A549 (cell line): ENCODE results near the gene CARD9. TPM values are rescaled to one million over a fixed set of nuclear protein-coding genes. Genes with fewer than 3 reads are reported as not detected.

Experiments
- ATAC-seq, 2 experiments: fragments of 200-7000 bp in 1 of 2; fragments of >200 bp in 1 of 2; cut with Nextera tagmentation in 1 of 2; cut with Tn5 transposase in 1 of 2; 3 replicates each; pipeline versions ENCODE4 v1.8.0 to v1.9.1; 2018 to 2020; ENCODE audit warnings: mild to moderate bottlenecking in 1 of 2, moderate library complexity in 1 of 2
- CTCF ChIA-PET: fragments of 300-600 bp; sonication (Branson Sonifier 250); formaldehyde crosslinking; extraction: SDS; loops from one replicate; lab custom pipeline; 2021; ENCODE audit warnings: antibody characterized with exemption, inconsistent platforms; lab: Yijun Ruan, JAX
- POLR2A ChIA-PET: fragments of 350-600 bp; formaldehyde crosslinking; extraction: SDS; loops from one replicate; lab custom pipeline; 2021; ENCODE audit warnings: antibody characterized with exemption, inconsistent platforms; lab: Yijun Ruan, JAX
- DNase-seq, 2 experiments: peaks; one replicate each; pipeline versions ENCODE4 v3.0.0 to v3.0.0-alpha.2; 2011 to 2016; ENCODE audit warnings: low read depth in 1 of 2, low spot score in 1 of 2
- FAIRE-seq: peaks from 2 replicates; lab custom pipeline; 2011; peaks lifted over from hg19 to GRCh38; lab: Jason Lieb, UNC
- H3K27ac ChIP-seq, 2 experiments: fragments of >200 bp; sonication (Bioruptor Twin); formaldehyde crosslinking; 3 replicates each; pipeline ENCODE4 v1.5.1; 2016 to 2017
- H3K4me1 ChIP-seq: fragments of >200 bp; sonication (Bioruptor Twin); formaldehyde crosslinking; 3 replicates; pipeline ENCODE4 v1.6.1; 2016
- H3K4me2 ChIP-seq: fragments of >200 bp; sonication (Bioruptor Twin); formaldehyde crosslinking; 3 replicates; pipeline ENCODE4 v1.6.1; 2016
- H3K4me3 ChIP-seq: fragments of >200 bp; sonication (Bioruptor Twin); formaldehyde crosslinking; 3 replicates; pipeline ENCODE4 v1.5.1; 2016
- H3K9me3 ChIP-seq: fragments of >200 bp; sonication (Bioruptor Twin); formaldehyde crosslinking; 3 replicates; pipeline ENCODE4 v1.6.1; 2016
- ATOH8 ChIP-seq: fragments of 250-450 bp; sonication (Bioruptor Pico); IDR thresholded peaks from 2 replicates; pipeline ENCODE4 v1.5.0; 2020; ENCODE audit warnings: low read depth, mild to moderate bottlenecking, moderate library complexity
- BCL3 ChIP-seq: fragments of >200 bp; sonication (Bioruptor Twin); formaldehyde crosslinking; IDR thresholded peaks from 3 replicates; pipeline ENCODE4 v1.6.1; 2016
- CHD2 ChIP-seq: fragments of 150-350 bp; IDR thresholded peaks from 2 replicates; pipeline ENCODE4 v1.6.1; 2014; ENCODE audit warnings: low read length; ENCODE audit not compliant: partially characterized antibody
- CHD4 ChIP-seq: fragments of 200-600 bp; sonication (generic); IDR thresholded peaks from 2 replicates; pipeline ENCODE4 v1.6.1; 2016; ENCODE audit warnings: antibody characterized with exemption, mild to moderate bottlenecking, borderline replicate concordance
- ELK1 ChIP-seq: fragments of 150-350 bp; IDR thresholded peaks from 2 replicates; pipeline ENCODE4 v1.6.1; 2014; ENCODE audit warnings: low read depth, mild to moderate bottlenecking, low read length
- EP300 ChIP-seq, 2 experiments: fragments of >200 bp; sonication (Bioruptor Twin); formaldehyde crosslinking; IDR thresholded peaks; 2 replicates in 1 of 2; 3 replicates in 1 of 2; pipeline ENCODE4 v1.6.1; 2016 to 2017
- ESRRA ChIP-seq: fragments of 150-350 bp; IDR thresholded peaks from 2 replicates; pipeline ENCODE4 v1.6.1; 2014; ENCODE audit warnings: mild to moderate bottlenecking, low read length, borderline replicate concordance
- FOXS1 ChIP-seq: fragments of 250-450 bp; sonication (Bioruptor Pico); IDR thresholded peaks from 2 replicates; pipeline ENCODE4 v1.5.0; 2020; ENCODE audit warnings: mild to moderate bottlenecking, moderate library complexity
- HMGXB4 ChIP-seq: fragments of 250-450 bp; sonication (Bioruptor Pico); IDR thresholded peaks from 2 replicates; pipeline ENCODE4 v1.5.0; 2021; ENCODE audit warnings: mild to moderate bottlenecking, moderate library complexity, borderline replicate concordance
- HOXA7 ChIP-seq: fragments of 250-450 bp; sonication (Bioruptor Pico); IDR thresholded peaks from 2 replicates; pipeline ENCODE4 v1.5.0; 2020; ENCODE audit warnings: mild to moderate bottlenecking, moderate library complexity
- HOXB5 ChIP-seq: fragments of 250-450 bp; sonication (Bioruptor Pico); IDR thresholded peaks from 2 replicates; pipeline ENCODE4 v1.5.0; 2020; ENCODE audit warnings: mild to moderate bottlenecking, moderate library complexity
- JUN ChIP-seq, 2 experiments: fragments of >200 bp; sonication (Bioruptor Twin); formaldehyde crosslinking; IDR thresholded peaks; 2 replicates in 1 of 2; 3 replicates in 1 of 2; pipeline ENCODE4 v1.6.1; 2016 to 2017
- KDM1A ChIP-seq: fragments of 200-600 bp; sonication (generic); IDR thresholded peaks from 2 replicates; pipeline ENCODE4 v1.6.1; 2016; ENCODE audit warnings: low read depth, mild to moderate bottlenecking
- MYC ChIP-seq: IDR thresholded peaks from 2 replicates; pipeline ENCODE4 v1.6.1; 2012; ENCODE audit warnings: mild to moderate bottlenecking, inconsistent platforms, low read length, improper control_type of control experiment, borderline replicate concordance
- NPAS2 ChIP-seq: fragments of 250-450 bp; sonication (Bioruptor Pico); IDR thresholded peaks from 2 replicates; pipeline ENCODE4 v1.8.0; 2022; ENCODE audit warnings: mild to moderate bottlenecking, moderate library complexity, borderline replicate concordance
- POLR2A ChIP-seq: IDR thresholded peaks from 2 replicates; pipeline ENCODE4 v1.6.1; 2012; ENCODE audit warnings: mild to moderate bottlenecking, low read length
- RAD21 ChIP-seq, 2 experiments: fragments of >200 bp in 1 of 2; sonication (Bioruptor Twin) in 1 of 2; formaldehyde crosslinking in 1 of 2; IDR thresholded peaks in 1 of 2; conservative IDR thresholded peaks in 1 of 2; 2 replicates in 1 of 2; 3 replicates in 1 of 2; pipeline ENCODE4 v1.6.1; 2012 to 2018; ENCODE audit warnings: inconsistent platforms in 1 of 2
- RFX5 ChIP-seq: fragments of 450-650 bp; IDR thresholded peaks from 2 replicates; pipeline ENCODE4 v1.7.1; 2014; ENCODE audit warnings: antibody characterized with exemption, mild to moderate bottlenecking, moderate library complexity
- WGBS: methylation state at CpG from one replicate; pipeline ENCODE4 v1.1.6; 2017; ENCODE audit errors: missing lambda C conversion rate; 5-methylcytosine and 5-hydroxymethylcytosine counted together
- polyA plus RNA-seq, 4 experiments: library from polyadenylated mRNA; depleted of rRNA in 3 of 4; stranded (reverse); fragments of >200 nt; fragmentation: RNase III in 1 of 4; extraction: RNeasy Plus Mini Kit Qiagen cat#74134 plus additional on column Dnase treatment in 1 of 4; gene quantifications; 2 replicates in 3 of 4; 3 replicates in 1 of 4; pipeline ENCODE4 v1.2.3, GENCODE V29; 2011 to 2017

The CARD9 gene
- polyA plus RNA-seq, 2 of the 4 experiments (the other 2 are of a cell fraction): 0.21 to 0.94 TPM

GRCh38 chr9:136347472-136348256, 25.8 kb downstream of the CARD9 start:
- H3K4me3 ChIP-seq: no peak overlapping the region
- CTCF ChIA-PET: interaction anchor here (0.9 to 3.6 kb wide), 7 partner anchors 8 to 64 kb away, joined by 3 to 19 read pairs (median 7); no protein-coding TSS in a partner anchor
- 87% methylated on average over 26 of the region's 34 CpGs for WGBS
- ATAC-seq (no peak), FAIRE-seq (no peak), DNase-seq (no peak)
- no peak overlapping the region for H3K27ac ChIP-seq
- H3K9me3 ChIP-seq: no peaks in the 10 kb centered on the region
- POLR2A ChIA-PET: interaction anchor here (2.5 kb wide), 1 partner anchor 16 kb away, joined by 25 read pairs; the partner anchor contains the start of gene DNLZ
- TF ChIP-seq ATOH8 (no peak), KDM1A (no peak), RFX5 (no peak), NPAS2 (CRISPR knock-in tag) (no peak), JUN (IDR thresholded peaks at IDR 0.05) (no peak), ESRRA (no peak), HOXB5 (no peak), EP300 (IDR thresholded peaks at IDR 0.05) (no peak), FOXS1 (CRISPR knock-in tag) (no peak), HOXA7 (CRISPR knock-in tag) (no peak), POLR2A (no peak), RAD21 (conservative IDR thresholded peaks at IDR 0.05 in 1 of 2, IDR thresholded peaks at IDR 0.05 in 1 of 2) (no peak), HMGXB4 (CRISPR knock-in tag) (no peak), CHD2 (no peak), BCL3 (no peak)
- peaks cover 8% of the 10 kb centered on the region; the same call in 2 of the 3 replicates for H3K4me1 ChIP-seq
- H3K4me2 ChIP-seq: no peak overlapping the region

GRCh38 chr9:136346927-136347465, 26.5 kb downstream of the CARD9 start:
- 92% methylated on average over 12 of the region's 20 CpGs for WGBS
- ChIA-PET POLR2A (interaction anchor here (2.5 kb wide), 1 partner anchor 16 kb away, joined by 25 read pairs; the partner anchor contains the start of gene DNLZ), CTCF (interaction anchor here (1.3 to 3.6 kb wide), 7 partner anchors 10 to 68 kb away, joined by 3 to 19 read pairs (median 10); no protein-coding TSS in a partner anchor)
- Histone ChIP-seq H3K4me3 (no peak overlapping the region), H3K9me3 (no peaks in the 10 kb centered on the region), H3K4me1 (peaks cover 8% of the 10 kb centered on the region; the same call in 2 of the 3 replicates), H3K4me2 (no peak overlapping the region), H3K27ac (no peak overlapping the region)
- DNase-seq (no peak), ATAC-seq (no peak), FAIRE-seq (no peak)
- TF ChIP-seq ATOH8: no peak
- TF ChIP-seq ELK1: no peak
- TF ChIP-seq BCL3: no peak
- TF ChIP-seq CHD4: no peak
- TF ChIP-seq MYC: no peak
- no peak for TF ChIP-seq ESRRA
